HepG2 (cell line): Measurements from ENCODE around the gene SPATA33. TPM values are rescaled to one million over a fixed set of nuclear protein-coding genes. Genes with fewer than 3 reads are reported as not detected.
A peak's percentile ranks its signal among the peaks of the same experiment; 100 is the strongest.

Experiments used
- AHR ChIP-seq: IDR thresholded peaks from 2 replicates; pipeline ENCODE4 v1.6.1; 2018; ENCODE audit warnings: missing genetic modification reagents, missing compliant biosample characterization
- ASH2L ChIP-seq: fragments of 300-600, 200-600 bp; sonication (generic); IDR thresholded peaks from 2 replicates; pipeline ENCODE4 v1.7.0; 2017; ENCODE audit warnings: low read depth, mild to moderate bottlenecking, moderate library complexity, mixed read lengths, low read length; ENCODE audit not compliant: insufficient read length
- ATRX ChIP-seq: sonication (generic); formaldehyde crosslinking; IDR thresholded peaks from 2 replicates; pipeline ENCODE4 v1.4.0; 2020; ENCODE audit warnings: missing genetic modification reagents, borderline replicate concordance
- FOXJ3 ChIP-seq: sonication (generic); formaldehyde crosslinking; IDR thresholded peaks from 2 replicates; pipeline ENCODE4 v1.4.0; 2020; ENCODE audit warnings: missing genetic modification reagents, mild to moderate bottlenecking, borderline replicate concordance
- GATA4 ChIP-seq: sonication (generic); IDR thresholded peaks from 2 replicates; pipeline ENCODE4 v1.6.1; 2016; ENCODE audit warnings: antibody characterized with exemption, low read depth, borderline replicate concordance
- HHEX ChIP-seq: IDR thresholded peaks from 2 replicates; pipeline ENCODE4 v1.6.1; 2016; ENCODE audit warnings: control low read depth
- HNF1B ChIP-seq: sonication (generic); formaldehyde crosslinking; IDR thresholded peaks from 2 replicates; pipeline ENCODE4 v1.5.1; 2020; ENCODE audit warnings: mild to moderate bottlenecking, moderate library complexity, missing genetic modification reagents
- IRF1 ChIP-seq: sonication (generic); formaldehyde crosslinking; IDR thresholded peaks from 2 replicates; pipeline ENCODE4 v1.4.0; 2020; ENCODE audit warnings: low read depth, mild to moderate bottlenecking, missing genetic modification reagents
- KDM4B ChIP-seq: sonication (generic); formaldehyde crosslinking; IDR thresholded peaks from 2 replicates; pipeline ENCODE4 v1.4.0; 2020; ENCODE audit warnings: missing genetic modification reagents
- KLF16 ChIP-seq, 2 experiments: sonication (generic) in 1 of 2; formaldehyde crosslinking in 1 of 2; IDR thresholded peaks; 2 replicates each; pipeline versions ENCODE4 v1.6.1 to v1.8.0; 2016 to 2023; ENCODE audit warnings: missing genetic modification reagents in 2 of 2, missing compliant biosample characterization in 1 of 2
- MTF1 ChIP-seq: sonication (generic); formaldehyde crosslinking; IDR thresholded peaks from 2 replicates; pipeline ENCODE4 v1.5.0; 2020; ENCODE audit warnings: missing genetic modification reagents
- NFKBIZ ChIP-seq: IDR thresholded peaks from 2 replicates; pipeline ENCODE4 v1.6.1; 2018; ENCODE audit warnings: missing genetic modification reagents, missing compliant biosample characterization
- NFRKB ChIP-seq: fragments of 450-650 bp; IDR thresholded peaks from 2 replicates; pipeline ENCODE4 v1.6.1; 2017
- POLR2A ChIP-seq, 2 experiments: IDR thresholded peaks; 2 replicates each; pipeline ENCODE4 v1.6.1; 2011; ENCODE audit warnings: low read depth in 2 of 2, low read length in 2 of 2, mild to moderate bottlenecking in 1 of 2, moderate library complexity in 1 of 2; ENCODE audit not compliant: insufficient read depth in 1 of 2
- POLR2G ChIP-seq: fragments of 200-400 bp; formaldehyde crosslinking; IDR thresholded peaks from 2 replicates; pipeline ENCODE4 v1.6.1; 2018; ENCODE audit warnings: mild to moderate bottlenecking, low read depth, low read length, moderate library complexity
- RBM22 ChIP-seq: fragments of 200-400 bp; formaldehyde crosslinking; optimal IDR thresholded peaks from 2 replicates; pipeline ENCODE3; 2017; ENCODE audit warnings: mild to moderate bottlenecking, low read length, moderate library complexity
- RFXANK ChIP-seq: IDR thresholded peaks from 2 replicates; pipeline ENCODE4 v1.6.1; 2016
- RORA ChIP-seq: sonication (generic); formaldehyde crosslinking; IDR thresholded peaks from 2 replicates; pipeline ENCODE4 v1.5.0; 2020; ENCODE audit warnings: mild to moderate bottlenecking, missing genetic modification reagents, moderate library complexity
- SIN3A ChIP-seq: IDR thresholded peaks from 2 replicates; pipeline ENCODE4 v1.6.1; 2011; ENCODE audit warnings: low read depth, mild to moderate bottlenecking, control low read depth, low read length, borderline replicate concordance
- SNAI1 ChIP-seq: sonication (generic); formaldehyde crosslinking; IDR thresholded peaks from 2 replicates; pipeline ENCODE4 v1.5.0; 2020; ENCODE audit warnings: mild to moderate bottlenecking, missing genetic modification reagents, borderline replicate concordance
- ZBTB49 ChIP-seq: sonication (generic); formaldehyde crosslinking; IDR thresholded peaks from 2 replicates; pipeline ENCODE4 v1.4.0; 2020; ENCODE audit warnings: missing genetic modification reagents, borderline replicate concordance
- ZNF143 ChIP-seq: sonication (generic); formaldehyde crosslinking; IDR thresholded peaks from 2 replicates; pipeline ENCODE4 v1.4.0; 2020; ENCODE audit warnings: missing genetic modification reagents
- ZNF446 ChIP-seq: sonication (generic); formaldehyde crosslinking; IDR thresholded peaks from 2 replicates; pipeline ENCODE4 v1.5.0; 2020; ENCODE audit warnings: mild to moderate bottlenecking, missing genetic modification reagents
- ZNF451 ChIP-seq: sonication (generic); formaldehyde crosslinking; IDR thresholded peaks from 2 replicates; pipeline ENCODE4 v1.5.0; 2020; ENCODE audit warnings: mild to moderate bottlenecking, missing genetic modification reagents
- ZNF562 ChIP-seq: sonication (generic); formaldehyde crosslinking; IDR thresholded peaks from 2 replicates; pipeline ENCODE4 v1.8.0; 2022; ENCODE audit warnings: missing genetic modification reagents, borderline replicate concordance
- ZNF598 ChIP-seq: sonication (generic); formaldehyde crosslinking; IDR thresholded peaks from 2 replicates; pipeline ENCODE4 v1.5.1; 2020; ENCODE audit warnings: mild to moderate bottlenecking, missing genetic modification reagents, borderline replicate concordance
- ZNF660 ChIP-seq: sonication (generic); formaldehyde crosslinking; IDR thresholded peaks from 2 replicates; pipeline ENCODE4 v1.5.1; 2020; ENCODE audit warnings: mild to moderate bottlenecking, low read depth, missing genetic modification reagents, borderline replicate concordance
- ZNF746 ChIP-seq: sonication (generic); formaldehyde crosslinking; IDR thresholded peaks from 2 replicates; pipeline ENCODE4 v1.8.0; 2022; ENCODE audit warnings: mild to moderate bottlenecking, missing genetic modification reagents
- ZSCAN25 ChIP-seq: sonication (generic); formaldehyde crosslinking; IDR thresholded peaks from 2 replicates; pipeline ENCODE4 v1.8.0; 2022; ENCODE audit warnings: mild to moderate bottlenecking, missing genetic modification reagents
- polyA plus RNA-seq, 8 experiments: library from polyadenylated mRNA; depleted of rRNA in 3 of 8; stranded (reverse) in 7 of 8; unstranded in 1 of 8; fragments of >200 nt; fragmentation: Illumina TruSeq in 4 of 8; extraction: Trizol in 4 of 8; gene quantifications; 2 replicates each; pipeline versions ENCODE4 v1.2.1 to v1.2.3, GENCODE V29; 2011 to 2016; ENCODE audit warnings: low read depth in 4 of 8, missing spikeins in 1 of 8, mixed read lengths in 1 of 8; ENCODE audit not compliant: insufficient read depth in 1 of 8
- total RNA-seq, 5 experiments: library from RNA; depleted of rRNA; stranded (reverse); fragments of >200 nt; fragmentation: Illumina TruSeq; extraction: Trizol; gene quantifications; 2 replicates each; pipeline ENCODE4 v1.2.3, GENCODE V29; 2016; ENCODE audit warnings: low read depth in 1 of 5

SPATA33 gene
- total and polyA plus RNA-seq, 2 of the 13 experiments (the other 11 are each of a cell fraction or from before 2014, with no cell fraction given) = 5.7 to 11.0 TPM

- TF ChIP-seq ZNF660 (no peak), FOXJ3 (CRISPR knock-in tag) (no peak), NFRKB (no peak), ZBTB49 (CRISPR knock-in tag) (no peak), POLR2G (peak; percentile 35), ZNF451 (no peak), RORA (CRISPR knock-in tag) (no peak), SIN3A (no peak), RFXANK (CRISPR knock-in tag) (no peak), ZNF746 (CRISPR knock-in tag) (no peak), POLR2A (IDR thresholded peaks at IDR 0.05; ENCODE audit: insufficient read depth in 1 of 2, low read depth in 2 of 2, low read length in 2 of 2) (peak in 1 of 2 experiments; percentile 41; a peak in 1 of 4 replicates), MTF1 (CRISPR knock-in tag) (no peak), ZSCAN25 (CRISPR knock-in tag) (no peak), GATA4 (no peak), ZNF143 (CRISPR knock-in tag) (peak; percentile 76), ZNF598 (CRISPR knock-in tag) (no peak), AHR (no peak), ZNF562 (CRISPR knock-in tag) (no peak), NFKBIZ (CRISPR knock-in tag) (no peak), KLF16 (CRISPR knock-in tag; IDR thresholded peaks at IDR 0.05) (no peak), RBM22 (peak; percentile 64), ZNF446 (CRISPR knock-in tag) (no peak), ASH2L (no peak), SNAI1 (no peak), ATRX (CRISPR knock-in tag) (no peak), KDM4B (CRISPR knock-in tag) (no peak), HHEX (CRISPR knock-in tag) (no peak), IRF1 (CRISPR knock-in tag) (no peak), HNF1B (CRISPR knock-in tag) (no peak)
These were observed 13.8 kb upstream of the SPATA33 start (continued) for GRCh38 chr16:89643769-89644300.
